Astrocyte (in vitro differentiated cells and primary cell): ENCODE measurements around the gene EEF1AKMT3.

Source experiments
- EZH2 ChIP-seq: IDR thresholded peaks from 2 replicates; pipeline ENCODE4 v1.6.1; 2012; ENCODE audit warnings: mild to moderate bottlenecking, low read length, inconsistent platforms; ENCODE audit not compliant: insufficient read depth
- TF ChIP-seq, protein P1 (sequence below): IDR thresholded peaks from 2 replicates; pipeline ENCODE4 v1.5.1; 2011; ENCODE audit warnings: low read depth, mild to moderate bottlenecking, inconsistent platforms, low read length, moderate library complexity; ENCODE audit not compliant: insufficient read depth

GRCh38 chr12:57772429-57773322, at the start of gene EEF1AKMT3:
- TF ChIP-seq, protein P1, sequence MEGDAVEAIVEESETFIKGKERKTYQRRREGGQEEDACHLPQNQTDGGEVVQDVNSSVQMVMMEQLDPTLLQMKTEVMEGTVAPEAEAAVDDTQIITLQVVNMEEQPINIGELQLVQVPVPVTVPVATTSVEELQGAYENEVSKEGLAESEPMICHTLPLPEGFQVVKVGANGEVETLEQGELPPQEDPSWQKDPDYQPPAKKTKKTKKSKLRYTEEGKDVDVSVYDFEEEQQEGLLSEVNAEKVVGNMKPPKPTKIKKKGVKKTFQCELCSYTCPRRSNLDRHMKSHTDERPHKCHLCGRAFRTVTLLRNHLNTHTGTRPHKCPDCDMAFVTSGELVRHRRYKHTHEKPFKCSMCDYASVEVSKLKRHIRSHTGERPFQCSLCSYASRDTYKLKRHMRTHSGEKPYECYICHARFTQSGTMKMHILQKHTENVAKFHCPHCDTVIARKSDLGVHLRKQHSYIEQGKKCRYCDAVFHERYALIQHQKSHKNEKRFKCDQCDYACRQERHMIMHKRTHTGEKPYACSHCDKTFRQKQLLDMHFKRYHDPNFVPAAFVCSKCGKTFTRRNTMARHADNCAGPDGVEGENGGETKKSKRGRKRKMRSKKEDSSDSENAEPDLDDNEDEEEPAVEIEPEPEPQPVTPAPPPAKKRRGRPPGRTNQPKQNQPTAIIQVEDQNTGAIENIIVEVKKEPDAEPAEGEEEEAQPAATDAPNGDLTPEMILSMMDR, result no peak
- no peak for TF ChIP-seq EZH2
